MM.1S (cell line): ENCODE results near the gene ATP2B2.

Source experiments
- DNase-seq: peaks from one replicate; pipeline ENCODE4 v3.0.0-alpha.2; 2015
- H2AFZ ChIP-seq: fragments of 300-600 bp; sonication (generic); 2 replicates; pipeline ENCODE4 v1.6.0; 2016; ENCODE audit warnings: antibody characterized with exemption, low read length
- H3F3A ChIP-seq: fragments of 300-600 bp; sonication (generic); 2 replicates; pipeline ENCODE4 v1.6.1; 2016; ENCODE audit warnings: mild to moderate bottlenecking, antibody characterized with exemption, low read length, moderate library complexity, mixed read lengths; ENCODE audit not compliant: insufficient read depth
- H3K27ac ChIP-seq: fragments of 300-600 bp; sonication (generic); 2 replicates; pipeline ENCODE4 v1.5.1; 2016; ENCODE audit warnings: mild to moderate bottlenecking, low read length
- H3K27me3 ChIP-seq: fragments of 300-600 bp; sonication (generic); replicated peaks from 2 replicates; pipeline ENCODE4 v1.6.0; 2016; ENCODE audit warnings: low read length; ENCODE audit not compliant: insufficient read depth
- H3K36me3 ChIP-seq: fragments of 300-600 bp; sonication (generic); replicated peaks from 2 replicates; pipeline ENCODE4 v1.6.1; 2016; ENCODE audit warnings: mild to moderate bottlenecking, low read length, mixed read lengths; ENCODE audit not compliant: insufficient read depth
- H3K4me1 ChIP-seq: fragments of 300-600 bp; sonication (generic); 2 replicates; pipeline ENCODE4 v1.6.1; 2016; ENCODE audit warnings: low read length, mixed read lengths
- H3K4me2 ChIP-seq: fragments of 300-600 bp; sonication (generic); 2 replicates; pipeline ENCODE4 v1.6.0; 2016; ENCODE audit warnings: low read depth, low read length
- H3K4me3 ChIP-seq: fragments of 300-600 bp; sonication (generic); 2 replicates; pipeline ENCODE4 v1.5.1; 2016; ENCODE audit warnings: low read length, mixed read lengths
- H3K79me2 ChIP-seq: fragments of 300-600 bp; sonication (generic); 2 replicates; pipeline ENCODE4 v1.6.1; 2016; ENCODE audit warnings: mixed run types, low read length, mixed read lengths
- H3K9ac ChIP-seq: fragments of 300-600 bp; sonication (generic); 2 replicates; pipeline ENCODE4 v1.6.1; 2016; ENCODE audit warnings: low read length, mixed read lengths
- H3K9me2 ChIP-seq: fragments of 300-600 bp; sonication (generic); replicated peaks from 2 replicates; pipeline ENCODE4 v1.6.1; 2016; ENCODE audit warnings: mild to moderate bottlenecking, low read length, mixed read lengths; ENCODE audit not compliant: insufficient read depth
- H3K9me3 ChIP-seq: fragments of 300-600 bp; sonication (generic); replicated peaks from 2 replicates; pipeline ENCODE4 v1.6.1; 2016; ENCODE audit warnings: mild to moderate bottlenecking, low read length, mixed read lengths; ENCODE audit not compliant: insufficient read depth
- H4K20me1 ChIP-seq: fragments of 300-600 bp; sonication (generic); 2 replicates; pipeline ENCODE4 v1.6.1; 2016; ENCODE audit warnings: mild to moderate bottlenecking, low read length, moderate library complexity, mixed read lengths; ENCODE audit not compliant: insufficient read depth
- CTCF ChIP-seq: fragments of 300-600 bp; sonication (generic); IDR thresholded peaks from 2 replicates; pipeline ENCODE4 v1.5.1; 2016; ENCODE audit warnings: antibody characterized with exemption, low read length, mixed read lengths
- EZH2 ChIP-seq: fragments of 300-600 bp; sonication (generic); optimal IDR thresholded peaks from 2 replicates; pipeline ENCODE3; 2017; ENCODE audit warnings: low read depth, mild to moderate bottlenecking, antibody characterized with exemption, low read length, mixed read lengths
- EZH2phosphoT487 ChIP-seq: fragments of 300-600 bp; sonication (generic); IDR thresholded peaks from 2 replicates; pipeline ENCODE4 v1.6.1; 2018; ENCODE audit warnings: antibody characterized with exemption, low read length

ATP2B2 gene

GRCh38 chr3:10278501-10278900, 226.9 kb downstream of the ATP2B2 start:
- DNase-seq, result no peak

GRCh38 chr3:10277115-10277625, 228.2 kb downstream of the ATP2B2 start:
- Histone ChIP-seq H3K27ac (no peak overlapping the region), H3K79me2 (peaks cover 52% of the 10 kb centered on the region), H3K9me2 (no peaks in the 10 kb centered on the region), H3K4me3 (no peak overlapping the region), H2AFZ (no peak overlapping the region), H3K4me1 (peaks cover 18% of the 10 kb centered on the region), H3K27me3 (no peaks in the 10 kb centered on the region), H3K9ac (no peak overlapping the region), H3K4me2 (no peak overlapping the region), H4K20me1 (peaks cover 7% of the 10 kb centered on the region; the same call in 1 of the 2 replicates), H3K36me3 (no peaks in the 10 kb centered on the region; the same call in 1 of the 2 replicates), H3K9me3 (no peaks in the 10 kb centered on the region), H3F3A (peaks cover 7% of the 10 kb centered on the region)
- no peak for DNase-seq
- no peak for TF ChIP-seq CTCF
- no peak for TF ChIP-seq EZH2phosphoT487
- TF ChIP-seq EZH2, result no peak

More at GRCh38 chr3:10278501-10278900, 226.9 kb downstream of the ATP2B2 start:
- Histone ChIP-seq H3K36me3 (no peaks in the 10 kb centered on the region; the same call in 1 of the 2 replicates), H3K4me3 (no peak overlapping the region), H4K20me1 (peaks cover 7% of the 10 kb centered on the region; the same call in 1 of the 2 replicates), H3K27ac (no peak overlapping the region), H3K79me2 (peaks cover 38% of the 10 kb centered on the region), H3K4me2 (no peak overlapping the region), H3K4me1 (peaks cover 13% of the 10 kb centered on the region), H3K9ac (no peak overlapping the region), H3K27me3 (no peaks in the 10 kb centered on the region), H3F3A (peaks cover 7% of the 10 kb centered on the region), H3K9me2 (no peaks in the 10 kb centered on the region), H2AFZ (no peak overlapping the region), H3K9me3 (no peaks in the 10 kb centered on the region)
- TF ChIP-seq CTCF, result no peak
- TF ChIP-seq EZH2, result no peak
- no peak for TF ChIP-seq EZH2phosphoT487

- no peak overlapping the region for H3K4me3 ChIP-seq
- no peak overlapping the region; the same call in 1 of the 2 replicates for H3K27ac ChIP-seq
Observed at GRCh38 chr3:10274601-10275000, 230.8 kb downstream of the ATP2B2 start.

More at GRCh38 chr3:10274601-10275000, 230.8 kb downstream of the ATP2B2 start:
- H3K9me3 ChIP-seq, result no peaks in the 10 kb centered on the region
- no peak for TF ChIP-seq EZH2
- TF ChIP-seq CTCF, result no peak
- TF ChIP-seq EZH2phosphoT487, result no peak
- H3K4me2 ChIP-seq, result peak overlapping the region; percentile 26; the same call in 1 of the 2 replicates
- peak; percentile 13 for DNase-seq
- no peaks in the 10 kb centered on the region for H3K9me2 ChIP-seq
- H3F3A ChIP-seq, result peaks cover 7% of the 10 kb centered on the region
- H3K9ac ChIP-seq, result no peak overlapping the region
- peaks cover 18% of the 10 kb centered on the region for H3K4me1 ChIP-seq
- peaks cover 4% of the 10 kb centered on the region; the same call in 1 of the 2 replicates for H3K36me3 ChIP-seq
- H2AFZ ChIP-seq, result no peak overlapping the region
- peaks cover 7% of the 10 kb centered on the region; the same call in 1 of the 2 replicates for H4K20me1 ChIP-seq
- H3K79me2 ChIP-seq, result peaks cover 77% of the 10 kb centered on the region
- no peaks in the 10 kb centered on the region for H3K27me3 ChIP-seq
